Sigmoid colon (tissue), 4 donors: ENCODE results near the gene RAB40B.

ENCODE experiments used
- CTCF ChIP-seq, 4 experiments: fragments of 450-650 bp in 3 of 4; fragments of 200-600 bp in 1 of 4; IDR thresholded peaks; one replicate each; pipeline ENCODE4 v1.5.1; 2016 to 2019; ENCODE audit warnings: antibody characterized with exemption in 4 of 4, mild to moderate bottlenecking in 3 of 4, moderate library complexity in 2 of 4
- EP300 ChIP-seq, 4 donors: sonication (generic); formaldehyde crosslinking; IDR thresholded peaks; one replicate each; pipeline ENCODE4 v1.6.1; 2017; ENCODE audit warnings: antibody characterized with exemption in 4 of 4
- POLR2A ChIP-seq, 2 donors: fragments of 450-650 bp; IDR thresholded peaks; one replicate each; pipeline ENCODE4 v1.6.1; 2016; ENCODE audit warnings: antibody characterized with exemption in 2 of 2, mild to moderate bottlenecking in 2 of 2, moderate library complexity in 2 of 2
- POLR2AphosphoS5 ChIP-seq, 4 donors: sonication (generic); formaldehyde crosslinking; IDR thresholded peaks; one replicate each; pipeline ENCODE4 v1.6.1; 2017; ENCODE audit warnings: antibody characterized with exemption in 4 of 4

- TF ChIP-seq CTCF (IDR thresholded peaks at IDR 0.05) (no peak), POLR2A (IDR thresholded peaks at IDR 0.05) (no peak), EP300 (IDR thresholded peaks at IDR 0.05) (no peak), POLR2AphosphoS5 (IDR thresholded peaks at IDR 0.05) (no peak)
Measured at GRCh38 chr17:82631544-82631943, 67.0 kb downstream of the RAB40B start.
